Mesodermal cell (in vitro differentiated cells): ENCODE measurements around the gene OPCML.

Experiments used
- H3K27ac ChIP-seq: 2 replicates; pipeline ENCODE4 v1.7.0; 2013; ENCODE audit warnings: mild to moderate bottlenecking, low read depth, low read length, moderate library complexity; ENCODE audit not compliant: severe bottlenecking
- H3K36me3 ChIP-seq: 2 replicates; pipeline ENCODE4 v1.7.1; 2013; ENCODE audit warnings: mild to moderate bottlenecking, low read length, moderate library complexity; ENCODE audit not compliant: control insufficient read depth, insufficient read depth
- H3K4me1 ChIP-seq: one replicate; pipeline ENCODE4 v1.7.1; 2013; ENCODE audit warnings: mild to moderate bottlenecking, low read length; ENCODE audit not compliant: insufficient read depth, control insufficient read depth, poor library complexity, severe bottlenecking
- H3K4me3 ChIP-seq: 2 replicates; pipeline ENCODE4 v1.7.0; 2013; ENCODE audit warnings: low read length, control low read depth, mild to moderate bottlenecking; ENCODE audit not compliant: insufficient read depth, poor library complexity, severe bottlenecking; ENCODE audit errors: extremely low read depth
- H3K9me3 ChIP-seq: 2 replicates; pipeline ENCODE4 v1.7.1; 2013; ENCODE audit warnings: mild to moderate bottlenecking, low read length, moderate library complexity; ENCODE audit not compliant: control insufficient read depth
- WGBS, 2 experiments: methylation state at CpG; one replicate each; pipeline ENCODE4 v1.1.5; 2013; ENCODE audit warnings: missing lambda C conversion rate in 2 of 2; ENCODE audit not compliant: insufficient coverage in 2 of 2; 5-methylcytosine and 5-hydroxymethylcytosine counted together

The OPCML gene

DNA sequence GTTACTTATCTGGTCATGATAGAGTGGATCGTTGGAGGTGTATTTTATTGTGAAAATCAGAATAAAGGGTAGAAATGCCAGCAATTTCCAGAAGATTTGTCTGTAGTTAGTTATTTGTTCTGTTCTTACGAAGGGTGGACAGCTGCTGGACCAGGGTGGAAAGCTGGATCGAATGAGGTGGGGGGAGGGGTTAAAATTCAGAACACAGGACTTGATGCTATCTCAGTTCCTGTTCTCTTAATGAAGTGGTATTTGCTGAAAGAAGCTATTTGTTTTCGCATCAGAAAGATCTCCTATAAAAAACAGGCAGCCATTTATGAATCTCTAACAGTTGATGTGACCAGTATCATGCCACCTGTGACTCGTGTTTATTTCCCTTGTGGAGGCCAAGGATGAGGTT, 556.2 kb downstream of the OPCML start:
- Histone ChIP-seq H3K9me3 (no peaks in the 10 kb centered on the region), H3K36me3 (no peaks in the 10 kb centered on the region), H3K4me1 (no peaks in the 10 kb centered on the region), H3K4me3 (no peak overlapping the region), H3K27ac (no peak overlapping the region)
- 88 to 92% methylated on average over 3 to 4 of the region's 5 CpGs for WGBS, 2 experiments

- WGBS, 2 experiments, result 69 to 77% methylated on average over 5 to 6 of the region's 6 CpGs
- Histone ChIP-seq H3K4me3 (no peak overlapping the region), H3K27ac (no peak overlapping the region), H3K9me3 (no peaks in the 10 kb centered on the region), H3K36me3 (no peaks in the 10 kb centered on the region), H3K4me1 (no peaks in the 10 kb centered on the region)
These were observed 558.6 kb downstream of the OPCML start for GRCh38 chr11:132973686-132974085.

DNA sequence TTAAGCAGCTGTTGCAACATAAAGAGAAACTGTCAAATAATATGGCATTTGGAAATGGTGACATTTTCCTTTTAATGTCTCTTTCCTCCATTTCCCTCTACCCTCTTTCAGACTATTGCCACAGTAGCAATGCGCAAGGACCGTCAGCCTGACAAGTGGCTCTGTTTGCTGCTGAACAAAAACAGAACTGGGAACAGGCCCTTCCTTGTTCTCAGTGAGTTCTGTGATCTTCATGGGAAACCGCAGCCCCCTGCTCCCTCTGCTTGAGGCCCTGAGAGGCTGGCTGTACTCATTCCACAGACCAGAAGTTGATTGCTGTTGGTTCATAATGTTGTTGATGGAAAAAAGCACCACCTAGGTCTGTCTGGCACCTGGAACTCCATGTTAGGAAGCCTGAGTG, 559.7 kb downstream of the OPCML start:
- Histone ChIP-seq H3K27ac (no peak overlapping the region), H3K4me3 (no peak overlapping the region), H3K4me1 (no peaks in the 10 kb centered on the region), H3K9me3 (no peaks in the 10 kb centered on the region), H3K36me3 (no peaks in the 10 kb centered on the region)
- 60 to 90% methylated on average over 3 of the region's 3 CpGs for WGBS, 2 experiments

- H3K27ac ChIP-seq, result no peak overlapping the region
- no peak overlapping the region for H3K4me3 ChIP-seq
- 92 to 94% methylated on average over 3 to 4 of the region's 4 CpGs for WGBS, 2 experiments
- H3K4me1 ChIP-seq, result no peaks in the 10 kb centered on the region
- H3K36me3 ChIP-seq, result no peaks in the 10 kb centered on the region
- no peaks in the 10 kb centered on the region for H3K9me3 ChIP-seq
These were observed 561.0 kb downstream of the OPCML start for GRCh38 chr11:132971351-132971750.

DNA sequence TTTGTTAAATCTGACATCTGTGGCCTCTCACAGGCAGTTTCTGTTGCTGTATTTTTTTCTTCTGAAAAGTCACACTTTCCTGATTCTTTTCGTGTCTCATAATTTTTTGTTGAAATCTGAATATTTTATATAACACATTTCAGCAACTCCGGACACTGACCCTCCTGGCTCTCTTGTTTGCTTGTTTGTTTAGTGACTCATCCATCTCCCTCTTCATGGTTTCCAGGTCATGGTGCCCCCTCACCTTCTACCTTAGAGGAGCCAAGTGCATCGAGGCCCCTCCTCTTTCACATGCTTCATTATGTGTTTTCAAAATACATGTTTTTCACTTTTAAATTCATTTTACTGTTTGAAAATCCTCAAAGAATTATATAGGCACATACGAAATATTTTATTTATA, 562.4 kb downstream of the OPCML start:
- H3K9me3 ChIP-seq, result no peaks in the 10 kb centered on the region
- H3K4me3 ChIP-seq, result no peak overlapping the region
- H3K4me1 ChIP-seq, result no peaks in the 10 kb centered on the region
- WGBS, 2 experiments, result 80% methylated on average over 1 of the region's 4 CpGs; no CpG with 5 or more reads in 1 of the 2 experiments
- H3K27ac ChIP-seq, result no peak overlapping the region
- no peaks in the 10 kb centered on the region for H3K36me3 ChIP-seq

DNA sequence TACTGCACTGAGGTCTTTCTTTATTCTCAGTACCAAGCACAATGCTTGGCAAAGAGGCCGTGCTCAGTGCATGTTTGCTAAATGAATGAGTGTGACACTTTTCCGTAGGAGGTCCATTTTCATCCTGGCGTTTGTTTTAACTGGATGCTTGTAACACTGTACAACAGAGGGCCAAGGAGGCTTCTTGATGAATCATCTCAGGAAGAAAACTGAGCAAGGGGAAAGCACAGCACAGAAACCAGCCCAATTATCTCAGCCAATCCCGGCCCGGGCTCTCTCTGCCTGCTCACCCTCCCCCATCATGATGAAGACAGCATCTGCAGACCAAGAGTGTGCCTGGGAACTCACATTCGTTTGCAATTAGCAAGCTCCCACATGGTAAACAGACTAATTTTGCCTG, 570.3 kb downstream of the OPCML start:
- no peak overlapping the region for H3K27ac ChIP-seq
- no peaks in the 10 kb centered on the region for H3K36me3 ChIP-seq
- peaks cover 8% of the 10 kb centered on the region for H3K4me1 ChIP-seq
- 56 to 65% methylated on average over 4 to 6 of the region's 6 CpGs for WGBS, 2 experiments
- no peak overlapping the region for H3K4me3 ChIP-seq
- peaks cover 3% of the 10 kb centered on the region for H3K9me3 ChIP-seq

DNA sequence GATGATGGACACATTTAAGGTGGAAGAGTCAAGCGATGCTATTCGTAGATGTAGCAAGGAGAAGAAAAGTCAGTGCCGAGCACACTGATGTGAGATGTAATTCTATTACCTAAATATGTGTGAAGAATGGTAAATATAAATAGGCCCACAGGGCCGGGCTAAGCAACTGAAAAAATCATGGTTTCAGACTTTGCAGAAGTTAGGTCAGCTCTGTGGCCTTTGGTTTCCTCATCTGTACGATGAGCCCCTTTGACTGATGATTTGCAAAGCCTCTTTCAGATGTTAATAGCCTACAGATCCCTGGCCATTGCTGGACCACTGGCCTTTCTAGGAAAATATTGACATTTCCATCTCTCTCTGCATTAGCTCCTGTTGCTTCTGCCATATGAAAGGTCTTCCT, 570.8 kb downstream of the OPCML start:
- Histone ChIP-seq H3K27ac (no peak overlapping the region), H3K4me1 (peaks cover 8% of the 10 kb centered on the region), H3K4me3 (no peak overlapping the region), H3K9me3 (peaks cover 3% of the 10 kb centered on the region), H3K36me3 (no peaks in the 10 kb centered on the region)
- 75 to 77% methylated on average over 5 of the region's 5 CpGs for WGBS, 2 experiments

DNA sequence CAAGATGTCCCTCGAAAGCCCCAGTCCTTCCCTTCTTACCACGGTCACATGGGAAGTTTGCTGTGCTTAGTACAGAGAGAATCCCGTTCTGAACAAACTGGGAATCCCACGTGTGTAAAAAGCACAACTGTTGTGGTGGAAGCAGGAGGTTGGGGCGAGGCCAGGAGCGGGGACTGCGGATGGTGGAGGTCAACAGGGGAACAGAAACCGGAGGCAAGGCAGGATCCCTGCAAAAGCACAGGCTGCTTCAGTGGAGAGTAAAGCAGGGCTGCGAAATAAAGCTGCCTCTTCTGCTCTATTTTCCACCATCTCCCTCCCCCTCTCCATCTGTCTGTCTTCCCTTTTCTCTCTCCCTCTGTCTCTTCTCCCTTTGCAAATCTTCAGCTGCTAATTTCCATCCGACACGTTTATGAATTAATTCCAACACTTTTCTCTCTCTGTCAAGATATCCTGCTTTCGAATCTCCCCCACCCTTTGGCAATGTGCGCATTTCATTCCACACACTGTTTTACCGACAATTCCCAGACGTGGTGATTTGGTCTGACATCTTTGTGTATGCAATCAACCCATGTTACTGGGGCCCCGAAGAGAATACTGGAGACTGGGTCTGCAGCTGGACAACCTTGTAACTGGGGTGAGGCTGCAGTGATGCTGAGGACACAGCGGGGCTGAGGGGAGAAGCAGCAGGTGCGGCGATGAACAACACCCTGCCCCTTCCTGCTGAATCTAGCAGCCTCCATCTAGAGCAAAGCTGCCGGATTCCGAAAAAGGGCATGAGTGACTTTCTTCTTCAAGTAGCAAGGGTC, 571.8 kb downstream of the OPCML start:
- 85 to 87% methylated on average over 15 to 16 of the region's 21 CpGs for WGBS, 2 experiments
- Histone ChIP-seq H3K36me3 (no peaks in the 10 kb centered on the region), H3K4me1 (peaks cover 8% of the 10 kb centered on the region), H3K9me3 (peaks cover 3% of the 10 kb centered on the region), H3K4me3 (no peak overlapping the region), H3K27ac (no peak overlapping the region)

DNA sequence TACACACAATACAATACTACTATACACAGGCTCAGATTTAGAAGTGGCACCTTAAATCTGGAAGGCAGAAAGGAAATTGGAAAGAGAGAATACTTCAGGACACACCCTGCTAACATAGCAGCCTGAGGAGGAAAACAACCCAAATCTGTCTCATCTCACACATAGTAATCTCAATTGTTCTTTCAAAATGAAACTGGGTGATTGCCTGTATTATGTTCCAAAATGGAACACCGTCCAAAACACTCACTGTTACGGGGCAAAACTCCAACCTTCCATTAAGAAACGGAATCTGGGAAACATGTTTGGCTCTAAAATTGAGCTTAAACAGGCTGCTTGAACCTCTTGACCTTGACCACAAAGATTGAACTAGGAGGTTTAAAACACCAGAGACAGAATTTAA, 572.6 kb downstream of the OPCML start:
- 87 to 100% methylated on average over 3 of the region's 3 CpGs for WGBS, 2 experiments

GRCh38 chr11:132957881-132958280, 574.4 kb downstream of the OPCML start:
- Histone ChIP-seq H3K9me3 (peaks cover 3% of the 10 kb centered on the region), H3K36me3 (no peaks in the 10 kb centered on the region), H3K4me1 (peaks cover 7% of the 10 kb centered on the region), H3K4me3 (no peak overlapping the region), H3K27ac (no peak overlapping the region)
- WGBS, 2 experiments, result 82% methylated on average over 1 of the region's 2 CpGs; no CpG with 5 or more reads in 1 of the 2 experiments

More for the DNA sequence above, 572.6 kb downstream of the OPCML start:
- no peak overlapping the region for H3K27ac ChIP-seq
- peaks cover 8% of the 10 kb centered on the region for H3K4me1 ChIP-seq
- H3K36me3 ChIP-seq, result no peaks in the 10 kb centered on the region
- peaks cover 3% of the 10 kb centered on the region for H3K9me3 ChIP-seq
- H3K4me3 ChIP-seq, result no peak overlapping the region

GRCh38 chr11:132948252-132948651, 584.0 kb downstream of the OPCML start:
- Histone ChIP-seq H3K4me1 (no peaks in the 10 kb centered on the region), H3K36me3 (no peaks in the 10 kb centered on the region), H3K4me3 (no peak overlapping the region), H3K9me3 (no peaks in the 10 kb centered on the region), H3K27ac (no peak overlapping the region)
- WGBS, 2 experiments, result 100% methylated on average over 1 of the region's 1 CpG
